H54 (cell line): ENCODE measurements around the gene KCNJ10.

Experiments used
- DNase-seq: peaks from one replicate; pipeline ENCODE4 v3.0.0; 2011; ENCODE audit warnings: low spot score, mixed read lengths; ENCODE audit not compliant: insufficient read length
- FAIRE-seq: peaks from 3 replicates; lab custom pipeline; 2011; peaks lifted over from hg19 to GRCh38; lab: Jason Lieb, UNC
- POLR2A ChIP-seq: IDR thresholded peaks from 2 replicates; pipeline ENCODE4 v1.6.1; 2011; ENCODE audit warnings: low read depth, mild to moderate bottlenecking, low read length

KCNJ10 gene

DNA sequence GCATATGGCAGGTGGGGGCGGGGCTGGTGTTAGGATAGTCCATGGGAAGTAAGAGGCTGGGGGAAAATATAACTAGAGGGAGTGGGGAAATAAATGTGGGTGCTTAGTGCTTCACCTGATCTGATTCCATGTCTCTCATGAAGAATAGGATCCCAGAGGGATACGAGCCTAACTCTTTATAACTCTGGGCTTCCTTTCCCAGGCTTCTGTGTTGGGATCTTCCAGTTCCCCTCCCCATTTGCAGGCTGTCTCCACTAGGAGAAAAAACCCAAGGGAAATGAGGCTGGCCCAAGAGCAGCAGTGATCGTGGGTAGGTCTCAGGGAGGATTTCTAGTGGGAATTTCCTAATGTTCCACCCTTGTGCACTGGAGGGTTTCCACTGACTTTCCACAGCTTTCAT lies 13.0 kb upstream of the KCNJ10 start:
- FAIRE-seq, result no peak

DNA sequence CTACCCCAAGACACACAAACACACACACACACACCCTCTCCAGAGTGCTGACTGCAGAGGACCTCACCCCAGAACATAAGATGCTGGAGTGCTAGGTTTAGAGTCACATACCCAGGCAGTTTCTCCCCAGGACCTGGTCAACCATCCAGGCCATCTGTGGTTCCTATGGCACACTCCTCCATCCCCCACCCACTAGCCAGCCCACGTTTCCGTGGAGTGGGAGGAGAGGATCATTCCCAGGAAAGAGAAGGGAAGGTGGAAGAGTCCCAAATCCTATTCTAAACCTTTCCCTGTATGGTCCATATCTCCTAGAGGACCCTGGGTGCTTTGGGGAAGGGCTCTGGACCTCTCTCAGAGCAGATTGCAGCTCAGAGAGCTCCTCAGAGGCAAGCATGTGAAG lies 12.5 kb upstream of the KCNJ10 start:
- TF ChIP-seq POLR2A, result no peak
- FAIRE-seq, result no peak
- no peak for DNase-seq

More for the DNA sequence above, 13.0 kb upstream of the KCNJ10 start:
- TF ChIP-seq POLR2A, result no peak
- no peak for DNase-seq

DNA sequence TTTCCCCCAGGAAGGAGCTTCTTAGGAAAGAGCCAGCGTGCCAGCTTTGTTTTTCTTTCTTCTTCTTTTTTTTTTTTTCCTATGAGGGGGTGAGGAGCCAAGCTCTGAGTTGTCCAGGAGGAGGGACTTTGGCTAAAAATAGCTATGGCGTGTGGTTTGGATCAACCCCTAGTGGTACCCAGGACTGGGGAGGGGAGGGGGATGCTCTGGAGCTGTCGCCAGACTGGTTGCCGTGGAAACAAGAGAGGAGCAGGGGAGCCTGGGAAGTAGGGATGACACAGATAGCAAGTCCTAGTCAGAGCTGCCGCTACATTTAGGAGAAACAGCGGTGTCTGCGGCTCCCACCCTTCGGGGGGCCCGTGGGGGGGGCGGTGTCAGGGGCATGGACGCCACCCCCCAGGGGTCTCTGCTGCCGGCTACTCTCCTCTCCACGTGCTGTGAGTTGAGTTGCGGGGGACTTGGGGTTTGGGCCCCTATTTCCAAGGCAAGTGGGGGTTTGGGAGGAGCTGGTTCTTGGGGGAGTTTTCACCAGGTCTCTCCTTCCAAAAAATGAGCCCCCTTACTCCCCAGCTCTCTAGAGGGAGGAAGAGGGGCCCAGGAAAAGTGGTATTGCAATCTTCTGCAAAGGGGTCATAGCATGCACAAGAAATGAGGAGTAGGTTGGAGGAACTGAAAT lies 11.4 kb upstream of the KCNJ10 start, which contains the start of gene KCNJ9:
Gene KCNJ9, plus strand, starts transcription at position 278 of the 676 bp plus-strand sequence. CDS start 2,493 bp downstream, outside the sequence.
- FAIRE-seq (no peak), DNase-seq (no peak)
- TF ChIP-seq POLR2A, result no peak

DNA sequence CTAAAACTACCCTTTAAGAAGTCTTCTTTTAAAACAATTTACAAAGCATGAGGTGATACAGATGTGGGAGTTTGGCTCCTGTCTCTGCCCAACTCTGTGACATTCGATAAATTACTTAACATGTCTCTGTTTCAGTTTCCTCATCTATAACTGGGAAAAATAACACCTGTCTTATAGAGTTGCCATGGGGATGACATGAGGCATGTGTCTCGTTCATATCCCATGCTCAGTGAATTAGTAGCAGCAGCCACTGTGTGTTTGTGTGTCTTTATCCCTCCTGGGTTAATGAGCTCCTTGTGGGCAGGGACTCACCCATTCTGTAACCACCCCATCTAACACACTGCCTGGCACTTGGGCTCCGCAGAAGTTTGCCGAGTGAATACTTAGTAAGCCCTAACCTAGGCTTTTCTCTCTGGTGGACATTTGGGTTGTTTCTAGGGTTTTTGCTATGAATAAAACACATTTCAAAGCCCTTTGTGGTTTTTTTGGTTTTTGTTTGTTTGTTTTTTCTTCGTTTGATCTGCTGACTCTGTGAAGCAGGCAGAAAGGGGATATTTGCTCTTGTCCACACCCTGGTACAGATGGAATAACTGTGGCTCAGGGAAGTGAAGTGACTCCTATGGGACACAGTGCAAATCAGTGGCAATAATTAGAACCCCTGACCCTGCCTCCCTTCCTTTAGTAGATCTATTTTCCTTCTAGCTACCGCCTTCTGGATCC lies 10.6 kb upstream of the KCNJ10 start:
- no peak for FAIRE-seq
- no peak for DNase-seq
- TF ChIP-seq POLR2A, result no peak

DNA sequence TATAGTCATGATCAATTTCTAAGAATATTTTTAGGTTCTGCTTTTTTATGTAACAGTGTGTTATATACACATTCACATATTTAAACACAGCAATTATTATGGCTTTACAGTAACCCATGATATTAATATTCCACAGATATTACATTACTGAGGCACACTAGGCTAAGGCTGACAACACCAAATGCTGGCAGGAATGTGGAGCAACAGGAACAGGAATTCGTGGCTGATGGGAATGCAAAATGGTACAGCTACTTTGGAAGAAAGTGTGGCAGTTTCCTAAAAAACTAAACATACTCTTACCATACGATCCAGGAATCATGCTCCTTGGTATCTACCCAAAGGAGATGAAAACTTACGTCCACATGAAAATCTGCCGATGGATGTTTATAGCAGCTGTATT lies 9.5 kb upstream of the KCNJ10 start:
- FAIRE-seq, result no peak
- no peak for DNase-seq
- no peak for TF ChIP-seq POLR2A

DNA sequence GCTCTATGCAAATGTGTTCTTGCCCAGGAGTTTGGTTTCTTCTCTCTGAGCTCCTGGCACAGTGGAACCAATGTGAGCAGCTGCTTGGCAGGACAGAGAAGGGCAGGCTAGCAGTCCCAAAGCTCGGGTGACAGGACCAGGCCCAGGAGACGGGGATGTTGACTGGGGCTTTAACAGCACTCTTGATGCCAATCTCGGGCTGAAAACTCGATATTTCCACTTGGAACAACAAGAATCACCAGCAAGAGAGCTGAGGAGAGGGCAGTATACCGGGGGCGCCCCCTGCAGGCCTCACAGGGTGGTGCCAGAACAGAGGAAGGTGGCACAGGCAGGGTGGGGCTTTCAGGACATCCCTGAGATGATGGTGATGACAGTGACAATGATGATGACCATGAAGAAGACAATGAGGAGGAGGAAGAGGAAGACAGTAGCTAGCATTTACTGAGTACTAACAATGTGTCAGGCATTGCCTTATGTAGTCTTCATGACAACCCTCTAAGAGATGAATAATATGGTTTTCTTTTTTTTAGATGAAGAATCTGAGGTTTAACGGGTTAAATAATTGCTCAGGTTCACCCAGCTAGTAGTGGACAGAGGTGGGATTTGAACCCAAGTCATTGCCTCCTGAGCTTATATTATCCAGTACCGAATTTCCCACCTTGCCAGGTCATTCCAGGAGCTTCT lies 8.7 kb upstream of the KCNJ10 start:
- TF ChIP-seq POLR2A, result no peak
- FAIRE-seq, result no peak
- DNase-seq, result peak; percentile 94

DNA sequence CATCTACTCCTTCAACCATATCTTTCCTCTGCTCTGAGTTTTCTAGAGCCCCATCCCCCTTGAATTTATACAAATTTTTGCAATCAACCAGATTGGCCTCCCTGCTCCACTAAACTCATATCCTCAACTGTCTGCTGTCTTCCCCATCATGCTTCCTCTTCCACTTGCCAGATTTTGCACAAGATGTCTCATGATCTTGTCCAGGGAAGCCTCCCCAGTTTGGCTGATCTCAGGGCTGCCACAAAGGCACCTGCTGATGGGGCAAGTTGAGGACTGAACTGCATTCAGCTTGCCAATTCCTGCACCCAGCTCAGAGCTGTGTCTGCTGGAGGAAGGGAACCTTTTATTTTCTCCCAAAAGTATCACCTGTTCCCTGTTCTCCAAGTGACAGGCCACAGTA lies 7.5 kb upstream of the KCNJ10 start:
- no peak for TF ChIP-seq POLR2A
- FAIRE-seq (no peak), DNase-seq (no peak)

DNA sequence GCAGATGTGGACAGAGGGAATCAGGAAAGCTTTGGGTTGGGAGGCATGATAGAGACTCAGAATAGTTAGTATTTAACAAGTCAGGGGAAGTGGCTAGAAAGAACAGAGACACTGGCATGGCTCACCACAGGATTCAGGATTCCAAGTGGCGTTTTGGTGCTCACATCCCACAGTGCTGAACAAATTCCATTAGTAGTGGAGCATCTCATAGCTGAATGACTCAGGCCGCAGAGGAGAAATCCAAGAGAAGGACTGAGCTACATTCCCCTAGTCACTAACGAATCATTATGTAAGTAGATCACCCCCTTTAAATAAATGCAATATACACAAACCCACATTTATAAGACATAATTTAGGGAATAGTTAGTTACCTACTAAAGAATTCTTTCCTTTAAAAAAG lies 6.3 kb upstream of the KCNJ10 start:
- FAIRE-seq (no peak), DNase-seq (no peak)
- no peak for TF ChIP-seq POLR2A

DNA sequence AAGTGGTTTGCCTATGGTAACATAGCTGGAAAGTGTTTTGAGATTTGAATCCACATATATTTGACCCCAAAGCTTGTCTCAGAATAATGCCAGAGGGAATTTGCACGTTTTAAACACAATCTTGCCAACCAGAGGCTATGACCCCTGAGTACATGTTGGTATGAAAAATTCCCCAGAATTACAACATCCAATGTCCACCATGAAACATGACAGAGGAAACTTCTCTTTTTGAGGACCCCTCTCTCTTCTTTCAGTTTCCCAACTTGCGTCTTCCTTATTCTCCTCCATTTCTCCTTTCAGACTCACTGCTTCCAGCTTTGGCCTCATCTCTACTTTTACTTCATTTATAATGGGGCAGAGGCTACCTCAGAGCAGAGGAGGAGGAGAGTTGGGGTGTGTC lies 5.9 kb upstream of the KCNJ10 start:
- DNase-seq (no peak), FAIRE-seq (no peak)
- TF ChIP-seq POLR2A, result no peak

DNA sequence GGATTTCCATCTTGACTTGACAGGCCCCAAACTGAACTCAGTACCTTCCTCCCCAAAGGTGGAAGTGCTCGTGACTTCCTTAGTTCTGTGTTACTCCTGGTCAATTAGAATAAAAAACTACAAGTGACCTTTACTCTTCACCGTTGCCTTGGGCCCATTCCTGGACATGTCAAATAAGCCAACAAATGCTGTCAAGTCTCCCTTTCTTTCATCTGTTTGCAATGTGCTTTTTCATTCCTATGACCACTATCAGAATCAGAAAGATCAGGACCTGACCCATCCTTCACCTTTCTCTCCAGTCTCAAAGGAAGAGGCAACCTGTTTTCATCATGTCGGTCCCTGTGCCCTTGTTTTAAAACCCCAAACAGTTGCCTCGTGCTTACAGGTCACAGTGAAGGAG lies 4.9 kb upstream of the KCNJ10 start:
- TF ChIP-seq POLR2A, result no peak
- DNase-seq, result no peak
- no peak for FAIRE-seq

DNA sequence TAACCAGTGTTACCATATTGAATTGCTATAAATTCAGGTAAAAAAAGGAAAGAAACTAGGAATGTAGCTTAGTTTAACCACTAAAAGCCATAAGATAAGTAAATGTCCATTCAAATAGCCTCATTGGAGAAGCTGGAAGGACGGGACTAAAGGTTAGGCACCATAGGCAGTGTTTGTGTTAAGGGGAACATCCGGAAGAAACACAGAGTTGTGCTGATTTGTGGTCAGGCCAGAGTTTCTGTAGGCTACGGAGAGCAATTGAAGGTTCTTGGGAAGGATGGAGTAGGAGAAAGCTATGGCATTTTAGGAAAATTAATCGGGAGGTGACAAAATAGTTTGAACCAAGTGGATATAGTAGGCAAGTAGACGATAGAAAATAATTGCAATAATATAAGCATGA lies 1.3 kb upstream of the KCNJ10 start:
- no peak for FAIRE-seq
- no peak for DNase-seq
- no peak for TF ChIP-seq POLR2A

DNA sequence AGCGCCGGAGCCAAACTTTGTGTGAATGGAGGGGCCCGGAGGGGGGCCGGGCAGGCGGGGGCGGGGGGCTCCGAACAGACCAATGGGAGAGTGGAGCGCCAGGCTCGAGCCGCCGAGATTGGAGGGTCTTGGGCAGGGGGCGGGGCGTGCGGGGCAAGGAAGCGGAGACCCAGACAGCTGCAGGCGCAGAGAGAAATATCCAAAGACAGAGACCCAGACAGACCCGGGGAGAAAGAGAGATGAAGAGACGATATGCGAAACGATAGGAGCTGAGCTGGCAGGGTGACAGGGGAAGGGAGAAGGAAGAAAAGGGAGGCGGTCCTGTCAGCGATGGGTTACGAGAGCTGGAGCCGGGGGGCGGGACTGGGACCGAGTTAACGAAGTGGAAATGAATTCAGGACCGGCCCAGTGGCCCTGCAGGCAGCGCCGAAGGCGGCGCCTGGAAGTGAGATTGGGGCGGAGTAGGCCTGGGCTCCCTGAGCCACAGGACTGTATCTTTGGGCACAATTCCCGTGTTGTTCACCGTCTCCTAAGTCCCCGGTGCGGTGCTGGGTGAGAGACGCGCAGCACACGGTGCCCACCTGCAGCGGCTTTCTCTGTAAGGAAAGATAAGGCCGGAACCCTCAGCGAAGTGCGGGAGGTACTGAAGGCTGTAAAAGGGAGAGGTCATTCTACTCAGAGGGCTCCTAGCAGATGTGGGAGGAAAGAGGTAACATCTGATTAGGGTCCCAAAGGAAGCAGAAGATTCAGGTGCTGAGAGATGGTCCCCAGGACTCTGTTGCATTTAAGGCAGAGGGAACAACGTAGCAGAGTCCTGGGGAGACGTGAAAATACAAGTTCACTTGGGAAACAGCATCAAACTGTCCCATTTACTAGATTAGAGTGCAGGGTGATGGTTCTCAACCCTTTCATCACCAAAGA lies 543 bp upstream of the KCNJ10 start:
- TF ChIP-seq POLR2A, result no peak
- no peak for FAIRE-seq
- no peak for DNase-seq

DNA sequence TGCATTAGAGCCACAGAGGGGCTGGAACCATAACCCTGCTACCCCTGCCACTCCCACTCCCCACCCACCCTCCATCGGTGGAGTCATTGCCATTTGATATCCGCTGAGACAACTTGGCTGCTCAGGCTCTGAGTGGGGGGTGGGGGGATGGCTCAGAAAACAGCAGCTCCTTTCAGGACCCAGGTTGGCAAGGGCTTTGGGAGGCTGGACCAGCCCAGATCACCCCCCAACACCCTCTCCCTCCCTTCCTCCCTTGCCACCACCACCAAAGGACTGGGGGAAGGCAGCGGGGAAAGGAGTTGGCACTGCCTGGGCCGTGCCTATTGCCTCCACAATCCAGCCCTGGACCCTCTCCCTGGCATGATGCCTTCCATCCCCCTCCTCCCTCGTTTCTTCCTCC lies 1.7 kb downstream of the KCNJ10 start:
- DNase-seq (no peak), FAIRE-seq (no peak)
- TF ChIP-seq POLR2A, result no peak
